Stomach (tissue), 9 donors: ENCODE measurements around the gene STK32C. TPM values are rescaled to one million over a fixed set of nuclear protein-coding genes. Genes with fewer than 3 reads are reported as not detected.

ENCODE experiments used
- DNase-seq, 2 donors: peaks; one replicate each; pipeline versions ENCODE4 v3.0.0 to v3.0.0-alpha.2; 2013 to 2019
- H3K27ac ChIP-seq, 5 donors: fragments of 200-600 bp in 4 of 5; sonication (generic) in 4 of 5; one replicate each; pipeline ENCODE4 v1.5.1; 2013 to 2019; ENCODE audit warnings: mild to moderate bottlenecking in 1 of 5, moderate library complexity in 1 of 5
- H3K27me3 ChIP-seq, 3 donors: fragments of 200-600 bp; sonication (generic); one replicate each; pipeline ENCODE4 v1.5.1; 2017 to 2019; ENCODE audit warnings: mixed run types in 1 of 3
- H3K36me3 ChIP-seq, 4 donors: fragments of 200-600 bp; sonication (generic); 1 replicate in 3 of 4; 2 replicates in 1 of 4; pipeline ENCODE4 v1.5.1; 2016 to 2019
- H3K4me1 ChIP-seq, 4 donors: fragments of 200-600 bp; sonication (generic); one replicate each; pipeline ENCODE4 v1.5.1; 2016 to 2019
- H3K4me3 ChIP-seq, 4 donors: fragments of 200-600 bp; sonication (generic) in 3 of 4; one replicate each; pipeline ENCODE4 v1.5.1; 2016 to 2019; ENCODE audit warnings: mild to moderate bottlenecking in 1 of 4
- H3K9me3 ChIP-seq, 4 donors: fragments of 200-600 bp; sonication (generic); one replicate each; pipeline ENCODE4 v1.5.1; 2016 to 2019
- EP300 ChIP-seq: sonication (generic); formaldehyde crosslinking; IDR thresholded peaks from one replicate; pipeline ENCODE4 v1.6.1; 2017; ENCODE audit warnings: antibody characterized with exemption
- POLR2A ChIP-seq, 4 donors: fragments of 450-650 bp; IDR thresholded peaks; one replicate each; pipeline ENCODE4 v1.6.1; 2016; ENCODE audit warnings: antibody characterized with exemption in 4 of 4, control low read depth in 2 of 4, mild to moderate bottlenecking in 1 of 4, moderate library complexity in 1 of 4
- POLR2AphosphoS5 ChIP-seq, 3 donors: sonication (generic); formaldehyde crosslinking; IDR thresholded peaks; one replicate each; pipeline ENCODE4 v1.6.1; 2016; ENCODE audit warnings: antibody characterized with exemption in 3 of 3
- WGBS, 5 donors: extraction: QIAGEN DNeasy Blood & Tissue Kit in 3 of 5; methylation state at CpG; one replicate each; pipeline versions ENCODE4 v1.1.5 to v1.1.7; 2013 to 2018; 5-methylcytosine and 5-hydroxymethylcytosine counted together
- intact Hi-C: fragments of 100-400 bp; cut with DNase I; formaldehyde crosslinking; loops from one replicate; pipeline ENCODE4 v1.15.1; 2023; ENCODE audit warnings: low total_unique reads
- polyA plus RNA-seq, 3 donors: library from polyadenylated mRNA; stranded (reverse); fragments of 200-250 nt; gene quantifications; one replicate each; pipeline ENCODE4 v1.2.3, GENCODE V29; 2013
- total RNA-seq, 5 donors: library from RNA; depleted of rRNA; stranded (reverse); fragments of >200 nt; gene quantifications; one replicate each; pipeline versions ENCODE4 v1.1.0 to v1.2.3, GENCODE V29; 2014 to 2016
- TF ChIP-seq, protein P1 (sequence below), 7 experiments: fragments of 450-650 bp in 4 of 7; fragments of 200-600 bp in 3 of 7; sonication (generic) in 3 of 7; IDR thresholded peaks; one replicate each; pipeline ENCODE4 v1.5.1; 2016 to 2019; ENCODE audit warnings: antibody characterized with exemption in 7 of 7, control low read depth in 2 of 7, mild to moderate bottlenecking in 1 of 7
- donor health status: healthy with polysubstance abuse.
- donor health status: Bipolar disorder and iron deficiency.
- donor health status: healthy.

Gene STK32C
- total and polyA plus RNA-seq, 8 donors = 1.6 to 71.0 (median 7.9) TPM; not detected in 1

DNA sequence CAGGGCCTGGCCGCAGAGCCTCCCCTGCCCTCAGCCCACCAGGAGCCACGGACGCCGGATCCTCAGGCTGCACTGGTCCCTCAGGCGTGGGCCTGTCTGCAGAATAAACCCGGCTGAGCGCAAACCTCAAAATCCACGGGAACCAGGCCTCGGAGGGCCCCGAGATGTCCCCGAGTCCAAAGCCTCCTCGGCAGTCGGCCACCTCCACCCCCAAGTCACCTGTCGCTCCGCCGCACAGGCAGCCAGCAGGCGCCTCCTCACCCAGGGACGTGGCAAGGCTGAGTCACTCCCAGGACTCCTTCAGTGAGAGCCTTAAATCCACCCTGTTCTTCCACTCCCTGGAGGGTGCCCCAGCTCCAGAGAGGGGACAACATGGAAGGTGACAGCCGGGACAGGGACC, 33.2 kb downstream of the STK32C start:
- no peak for DNase-seq
- H3K4me3 ChIP-seq = no peak overlapping the region
- no peaks in the 10 kb centered on the region for H3K36me3 ChIP-seq
- 88 to 96% (median 91%) methylated on average over 18 to 19 of the region's 19 CpGs for WGBS, 5 donors
- peaks cover 0 to 4% (median 0%) of the 10 kb centered on the region in 3 donors for H3K27me3 ChIP-seq
- H3K27ac ChIP-seq = no peak overlapping the region
- no peaks in the 10 kb centered on the region for H3K9me3 ChIP-seq
- intact Hi-C loops = no loop called here
- TF ChIP-seq, protein P1, sequence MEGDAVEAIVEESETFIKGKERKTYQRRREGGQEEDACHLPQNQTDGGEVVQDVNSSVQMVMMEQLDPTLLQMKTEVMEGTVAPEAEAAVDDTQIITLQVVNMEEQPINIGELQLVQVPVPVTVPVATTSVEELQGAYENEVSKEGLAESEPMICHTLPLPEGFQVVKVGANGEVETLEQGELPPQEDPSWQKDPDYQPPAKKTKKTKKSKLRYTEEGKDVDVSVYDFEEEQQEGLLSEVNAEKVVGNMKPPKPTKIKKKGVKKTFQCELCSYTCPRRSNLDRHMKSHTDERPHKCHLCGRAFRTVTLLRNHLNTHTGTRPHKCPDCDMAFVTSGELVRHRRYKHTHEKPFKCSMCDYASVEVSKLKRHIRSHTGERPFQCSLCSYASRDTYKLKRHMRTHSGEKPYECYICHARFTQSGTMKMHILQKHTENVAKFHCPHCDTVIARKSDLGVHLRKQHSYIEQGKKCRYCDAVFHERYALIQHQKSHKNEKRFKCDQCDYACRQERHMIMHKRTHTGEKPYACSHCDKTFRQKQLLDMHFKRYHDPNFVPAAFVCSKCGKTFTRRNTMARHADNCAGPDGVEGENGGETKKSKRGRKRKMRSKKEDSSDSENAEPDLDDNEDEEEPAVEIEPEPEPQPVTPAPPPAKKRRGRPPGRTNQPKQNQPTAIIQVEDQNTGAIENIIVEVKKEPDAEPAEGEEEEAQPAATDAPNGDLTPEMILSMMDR (IDR thresholded peaks at IDR 0.05) = no peak
- TF ChIP-seq EP300 (no peak), POLR2AphosphoS5 (IDR thresholded peaks at IDR 0.05) (no peak), POLR2A (IDR thresholded peaks at IDR 0.05) (no peak)
- peaks cover 0 to 9% (median 5%) of the 10 kb centered on the region in 4 donors for H3K4me1 ChIP-seq

DNA sequence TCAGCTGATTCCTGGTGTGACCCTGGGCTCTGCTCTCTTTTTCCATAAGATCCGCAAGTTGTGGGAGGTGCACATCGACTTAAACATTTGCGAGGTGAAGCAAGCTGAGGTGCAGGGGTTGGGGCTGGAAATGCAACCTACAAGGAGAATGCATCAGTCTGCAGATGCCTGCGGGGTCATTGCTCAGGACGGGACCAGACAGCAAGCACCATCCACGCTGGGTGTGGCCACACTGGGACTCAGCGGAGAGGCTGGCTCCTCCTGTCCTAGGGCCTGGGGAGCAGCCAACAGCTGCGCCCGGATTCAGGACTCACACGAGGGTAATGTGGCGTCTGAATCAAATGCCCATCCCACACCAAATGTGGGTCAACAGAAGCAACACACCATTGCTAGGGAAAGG, 33.8 kb downstream of the STK32C start:
- H3K9me3 ChIP-seq = no peaks in the 10 kb centered on the region
- TF ChIP-seq POLR2A (IDR thresholded peaks at IDR 0.05) (no peak), POLR2AphosphoS5 (IDR thresholded peaks at IDR 0.05) (no peak), EP300 (no peak)
- TF ChIP-seq, protein P1 (IDR thresholded peaks at IDR 0.05) = no peak
- 80 to 90% (median 87%) methylated on average over 11 of the region's 11 CpGs for WGBS, 5 donors
- H3K27me3 ChIP-seq = peaks cover 0 to 4% (median 0%) of the 10 kb centered on the region in 3 donors
- no peak overlapping the region for H3K4me3 ChIP-seq
- peaks cover 0 to 9% (median 5%) of the 10 kb centered on the region in 4 donors for H3K4me1 ChIP-seq
- no peak overlapping the region for H3K27ac ChIP-seq
- no peaks in the 10 kb centered on the region for H3K36me3 ChIP-seq
- no peak for DNase-seq
- intact Hi-C loops = no loop called here

DNA sequence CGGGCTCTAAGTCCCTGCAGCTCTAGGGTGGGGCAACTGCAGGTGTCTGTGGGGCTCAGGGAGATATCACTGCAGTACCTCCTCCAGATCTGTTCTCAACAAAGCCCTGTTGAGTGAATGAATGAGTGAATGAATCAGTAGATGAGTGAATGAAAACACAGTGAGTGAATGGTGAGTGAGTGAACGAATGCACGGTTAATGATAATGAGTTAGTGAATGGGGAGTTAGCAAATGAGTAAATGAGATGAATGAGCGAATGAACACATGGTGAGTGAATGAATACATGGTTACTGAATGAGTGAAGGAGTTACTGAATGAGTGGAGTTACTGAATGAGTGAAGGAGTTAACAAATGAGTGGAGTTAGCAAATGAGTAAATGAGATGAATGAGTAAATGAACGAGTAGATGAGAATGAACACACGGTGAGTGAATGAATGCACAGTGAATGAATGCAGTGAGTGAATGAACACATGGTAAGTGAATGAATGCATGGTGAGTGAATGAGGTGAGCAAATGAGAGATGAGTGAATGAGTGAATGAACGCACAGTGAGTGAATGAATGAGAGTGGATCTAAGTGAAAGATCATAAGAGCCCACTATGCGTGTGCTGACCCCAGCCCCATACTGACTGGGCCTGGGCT, 34.3 kb downstream of the STK32C start:
- intact Hi-C loops = no loop called here
- no peaks in the 10 kb centered on the region for H3K36me3 ChIP-seq
- no peak overlapping the region for H3K4me3 ChIP-seq
- DNase-seq = no peak
- peaks cover 0 to 9% (median 5%) of the 10 kb centered on the region in 4 donors for H3K4me1 ChIP-seq
- H3K27me3 ChIP-seq = peaks cover 0 to 4% (median 0%) of the 10 kb centered on the region in 3 donors
- 81 to 90% (median 89%) methylated on average over 8 of the region's 8 CpGs for WGBS, 5 donors
- TF ChIP-seq POLR2AphosphoS5 (IDR thresholded peaks at IDR 0.05) = no peak
- TF ChIP-seq EP300 = no peak
- TF ChIP-seq, protein P1 (IDR thresholded peaks at IDR 0.05) = no peak
- TF ChIP-seq POLR2A (IDR thresholded peaks at IDR 0.05) = no peak
- H3K9me3 ChIP-seq = no peaks in the 10 kb centered on the region
- no peak overlapping the region for H3K27ac ChIP-seq

DNA sequence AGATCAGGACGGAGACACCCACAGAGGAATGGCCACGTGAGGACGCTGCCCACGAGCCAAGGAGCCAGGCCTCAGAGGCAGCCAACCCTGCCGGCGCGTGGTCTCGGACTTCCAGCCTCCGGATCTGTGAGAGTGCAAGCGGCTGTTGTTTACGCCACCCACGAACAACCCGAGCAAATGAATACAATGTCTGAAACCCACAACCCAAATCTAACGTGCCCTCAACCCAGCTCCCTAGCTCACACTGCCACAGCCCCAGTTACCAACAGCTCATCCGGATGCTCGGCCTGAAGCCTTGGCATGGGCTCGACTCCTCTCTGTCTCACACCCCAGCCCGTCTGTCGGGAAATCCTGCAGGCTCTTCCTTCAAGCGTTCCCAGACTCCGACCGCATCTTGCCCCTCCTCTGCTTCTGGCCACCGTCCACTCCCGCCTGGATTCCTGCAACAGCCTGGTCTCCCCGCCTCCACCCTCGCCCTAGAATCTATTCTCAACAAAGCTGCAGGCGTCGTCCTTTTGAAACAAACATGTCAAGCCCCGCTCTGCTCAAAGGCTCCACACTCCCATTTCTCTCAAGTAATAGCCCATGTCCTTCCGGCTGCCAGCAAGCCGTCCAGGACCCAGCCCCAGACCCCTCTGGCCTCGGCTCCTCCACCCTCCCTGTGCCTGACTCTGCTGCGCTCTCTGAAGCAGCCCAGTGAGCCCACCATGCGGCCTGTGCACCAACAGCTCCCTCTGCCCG, 35.3 kb downstream of the STK32C start:
- H3K4me3 ChIP-seq = no peak overlapping the region
- DNase-seq = peak in 1 of 2 donors; percentile 79
- H3K27me3 ChIP-seq = peaks cover 0 to 4% (median 0%) of the 10 kb centered on the region in 3 donors
- H3K27ac ChIP-seq = no peak overlapping the region
- no peaks in the 10 kb centered on the region for H3K9me3 ChIP-seq
- no peak for TF ChIP-seq POLR2AphosphoS5 (IDR thresholded peaks at IDR 0.05)
- no peak for TF ChIP-seq EP300
- TF ChIP-seq, protein P1 (IDR thresholded peaks at IDR 0.05) = no peak
- TF ChIP-seq POLR2A (IDR thresholded peaks at IDR 0.05) = no peak
- H3K36me3 ChIP-seq = no peaks in the 10 kb centered on the region
- WGBS, 5 donors = 56 to 66% (median 62%) methylated on average over 34 to 35 of the region's 35 CpGs
- peaks cover 0 to 9% (median 5%) of the 10 kb centered on the region in 4 donors for H3K4me1 ChIP-seq
- intact Hi-C loops = no loop called here
